Measurements from ENCODE around the gene PDGFRB. TPM values are rescaled to one million over a fixed set of nuclear protein-coding genes. Genes with fewer than 3 reads are reported as not detected.

The PDGFRB gene
- total RNA-seq, 1 experiment from 2014 or later: 0.34 TPM

DNA sequence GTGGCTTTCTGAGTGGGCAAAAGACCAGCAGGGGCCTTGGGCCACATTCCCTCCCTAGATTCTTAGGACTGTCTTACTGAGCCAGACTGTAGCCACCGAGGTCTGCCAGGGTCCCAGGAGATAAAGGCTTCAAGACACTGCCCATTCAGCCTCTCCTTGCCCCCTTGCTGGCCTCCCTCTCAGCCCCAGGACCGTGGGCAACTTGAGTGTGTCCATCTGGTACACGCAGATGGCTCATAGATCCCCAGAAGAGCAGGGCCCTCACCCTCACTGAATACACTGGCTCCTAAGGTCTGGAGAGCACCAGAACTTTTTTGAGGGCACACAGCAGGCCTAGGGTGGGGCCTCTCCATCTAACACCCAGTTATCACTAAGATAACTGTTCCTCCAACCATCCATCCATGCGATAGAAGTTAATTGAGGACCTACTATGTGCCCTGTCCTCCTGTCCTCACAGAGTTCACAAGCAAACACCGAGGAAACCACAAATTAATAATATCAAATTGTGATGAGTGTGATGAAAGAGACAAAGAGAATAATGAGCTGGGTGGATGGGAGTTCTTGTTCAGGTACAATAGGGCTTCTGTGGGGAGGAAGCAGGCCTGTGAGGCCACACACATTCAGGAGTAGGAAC is 4.9 kb upstream of the PDGFRB start:
- H3K9me2 ChIP-seq (ENCODE audit: insufficient read depth): no peaks in the 10 kb centered on the region
- H3K27ac ChIP-seq (ENCODE audit: low read depth, low read length): no peak overlapping the region
- H3K36me3 ChIP-seq (ENCODE audit: control insufficient read depth in 1 of 2, insufficient read depth in 2 of 2, low read length in 2 of 2): no peaks in the 10 kb centered on the region
- ChIA-PET POLR2A (no interaction called here), RAD21 (ENCODE audit: low non-redundant PET in 1 of 2, low total read pairs in 2 of 2, uncharacterized antibody in 2 of 2, unreplicated experiment in 2 of 2) (no interaction called here), CTCF (no interaction called here)
- peak overlapping the region; percentile 83 for H3K4me2 ChIP-seq (ENCODE audit: low read length)
- peaks cover 3 to 19% of the 10 kb centered on the region in 2 experiments; a peak in 3 of 4 replicates for H3K4me1 ChIP-seq (ENCODE audit: control insufficient read depth in 1 of 2, insufficient read depth in 2 of 2, low read length in 2 of 2)
- H2AFZ ChIP-seq (ENCODE audit: low read depth, low read length, poor library complexity, severe bottlenecking): peak overlapping the region; percentile 99
- TF ChIP-seq POLR2AphosphoS5 (IDR thresholded peaks at IDR 0.05; ENCODE audit: low read depth, low read length): no peak
- TF ChIP-seq, protein P1, sequence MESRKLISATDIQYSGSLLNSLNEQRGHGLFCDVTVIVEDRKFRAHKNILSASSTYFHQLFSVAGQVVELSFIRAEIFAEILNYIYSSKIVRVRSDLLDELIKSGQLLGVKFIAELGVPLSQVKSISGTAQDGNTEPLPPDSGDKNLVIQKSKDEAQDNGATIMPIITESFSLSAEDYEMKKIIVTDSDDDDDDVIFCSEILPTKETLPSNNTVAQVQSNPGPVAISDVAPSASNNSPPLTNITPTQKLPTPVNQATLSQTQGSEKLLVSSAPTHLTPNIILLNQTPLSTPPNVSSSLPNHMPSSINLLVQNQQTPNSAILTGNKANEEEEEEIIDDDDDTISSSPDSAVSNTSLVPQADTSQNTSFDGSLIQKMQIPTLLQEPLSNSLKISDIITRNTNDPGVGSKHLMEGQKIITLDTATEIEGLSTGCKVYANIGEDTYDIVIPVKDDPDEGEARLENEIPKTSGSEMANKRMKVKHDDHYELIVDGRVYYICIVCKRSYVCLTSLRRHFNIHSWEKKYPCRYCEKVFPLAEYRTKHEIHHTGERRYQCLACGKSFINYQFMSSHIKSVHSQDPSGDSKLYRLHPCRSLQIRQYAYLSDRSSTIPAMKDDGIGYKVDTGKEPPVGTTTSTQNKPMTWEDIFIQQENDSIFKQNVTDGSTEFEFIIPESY (IDR thresholded peaks at IDR 0.05; ENCODE audit: extremely low read depth, insufficient replicate concordance, low read length): no peak
- no peak for TF ChIP-seq TCF7L2 (IDR thresholded peaks at IDR 0.05; ENCODE audit: borderline replicate concordance, extremely low read depth, insufficient read depth, insufficient read length)
- no peak for TF ChIP-seq ZNF274 (IDR thresholded peaks at IDR 0.05; ENCODE audit: low read depth, low read length)
- TF ChIP-seq ELF1 (IDR thresholded peaks at IDR 0.05; ENCODE audit: borderline replicate concordance, low read depth): no peak
- TF ChIP-seq SP1 (IDR thresholded peaks at IDR 0.05; ENCODE audit: low read depth): no peak
- no peak for TF ChIP-seq POLR2A (IDR thresholded peaks at IDR 0.05; ENCODE audit: borderline replicate concordance, extremely low read depth, insufficient read depth, insufficient read length)
- TF ChIP-seq EZH2 (IDR thresholded peaks at IDR 0.05): no peak
- no peak for TF ChIP-seq EZH2phosphoT487 (IDR thresholded peaks at IDR 0.05; ENCODE audit: borderline replicate concordance)
- TF ChIP-seq EGR1 (IDR thresholded peaks at IDR 0.05; ENCODE audit: low read depth): no peak
- no peak for TF ChIP-seq SIN3A (IDR thresholded peaks at IDR 0.05; ENCODE audit: low read depth)
- TF ChIP-seq YY1 (IDR thresholded peaks at IDR 0.05; ENCODE audit: extremely low read depth, insufficient replicate concordance, low read depth, low read length): no peak
- no peak for TF ChIP-seq CEBPB (IDR thresholded peaks at IDR 0.05; ENCODE audit: low read depth)
- TF ChIP-seq, protein P2, sequence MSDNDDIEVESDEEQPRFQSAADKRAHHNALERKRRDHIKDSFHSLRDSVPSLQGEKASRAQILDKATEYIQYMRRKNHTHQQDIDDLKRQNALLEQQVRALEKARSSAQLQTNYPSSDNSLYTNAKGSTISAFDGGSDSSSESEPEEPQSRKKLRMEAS (IDR thresholded peaks at IDR 0.05): no peak
- TF ChIP-seq, protein P3, sequence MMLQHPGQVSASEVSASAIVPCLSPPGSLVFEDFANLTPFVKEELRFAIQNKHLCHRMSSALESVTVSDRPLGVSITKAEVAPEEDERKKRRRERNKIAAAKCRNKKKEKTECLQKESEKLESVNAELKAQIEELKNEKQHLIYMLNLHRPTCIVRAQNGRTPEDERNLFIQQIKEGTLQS (IDR thresholded peaks at IDR 0.05): no peak
- no peak for TF ChIP-seq FOSL1 (IDR thresholded peaks at IDR 0.05; ENCODE audit: low read depth)
- TF ChIP-seq ZFX (IDR thresholded peaks at IDR 0.05): no peak
- intact Hi-C loops (cut with micrococcal nuclease): loop anchor here (1.0 kb wide), 3 partner anchors 58 to 276 kb away; no protein-coding TSS in a partner anchor
- no peaks in the 10 kb centered on the region for H3K27me3 ChIP-seq (ENCODE audit: insufficient read depth, low read length)
- H3K79me2 ChIP-seq (ENCODE audit: insufficient read depth, low read length): no peaks in the 10 kb centered on the region
- DNase-seq (ENCODE audit: low read depth, low spot score): no peak
- no peaks in the 10 kb centered on the region for H3K9me3 ChIP-seq (ENCODE audit: control insufficient read depth in 1 of 2, insufficient read depth in 1 of 2, low read depth in 1 of 2, low read length in 2 of 2)
- no peak for ATAC-seq
- BruUV-seq (replicated peaks): no TSS peak
- H4K20me1 ChIP-seq (ENCODE audit: insufficient read depth): no peaks in the 10 kb centered on the region
- H3K4me3 ChIP-seq (replicated peaks in 1 of 2; ENCODE audit: low read depth in 1 of 2, low read length in 2 of 2): no peak overlapping the region
- no peak overlapping the region for H3K9ac ChIP-seq (ENCODE audit: low read length)

Data from HCT116 (cell line).